Stimulated activated CD4-positive, alpha-beta T cell treated with anti-CD3 and anti-CD28 coated beads, Interleukin-1b, Interleukin-23, amount 100 ng/mL, for 1 hour (primary cell): Measurements from ENCODE around the gene CELF2.

Experiments used
- DNase-seq, 2 donors: peaks; one replicate each; pipeline ENCODE4 v3.0.0-alpha.2; 2020; ENCODE audit warnings: low read depth in 2 of 2

CELF2 gene

DNA sequence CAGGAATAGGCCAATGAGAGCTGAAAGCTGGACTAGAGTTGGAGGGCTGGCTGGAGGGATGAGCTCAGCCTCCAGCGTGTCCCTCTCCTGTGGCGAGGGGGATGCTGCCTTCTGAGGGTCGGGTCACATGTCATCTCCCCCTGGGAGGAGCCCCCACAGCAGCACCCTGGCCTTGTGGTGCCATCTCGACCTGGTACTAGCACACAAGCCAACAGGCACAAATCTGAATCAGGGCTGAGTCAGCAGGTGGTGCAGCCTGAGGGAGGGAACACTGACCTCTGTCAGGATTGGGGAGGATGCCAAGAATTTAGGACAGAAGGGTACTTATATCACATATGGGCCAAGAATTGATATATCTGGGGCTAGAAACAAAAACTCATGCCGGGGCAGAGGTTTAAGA is 280.4 kb downstream of the CELF2 start:
- DNase-seq, result no peak

- no peak for DNase-seq
Measured at GRCh38 chr10:11299125-11299524, 281.5 kb downstream of the CELF2 start.

GRCh38 chr10:11300026-11300425 is 282.4 kb downstream of the CELF2 start:
- DNase-seq, result no peak

GRCh38 chr10:11300563-11300962 is 282.9 kb downstream of the CELF2 start:
- no peak for DNase-seq

GRCh38 chr10:11301571-11302111 is 284.0 kb downstream of the CELF2 start:
- no peak for DNase-seq

DNA sequence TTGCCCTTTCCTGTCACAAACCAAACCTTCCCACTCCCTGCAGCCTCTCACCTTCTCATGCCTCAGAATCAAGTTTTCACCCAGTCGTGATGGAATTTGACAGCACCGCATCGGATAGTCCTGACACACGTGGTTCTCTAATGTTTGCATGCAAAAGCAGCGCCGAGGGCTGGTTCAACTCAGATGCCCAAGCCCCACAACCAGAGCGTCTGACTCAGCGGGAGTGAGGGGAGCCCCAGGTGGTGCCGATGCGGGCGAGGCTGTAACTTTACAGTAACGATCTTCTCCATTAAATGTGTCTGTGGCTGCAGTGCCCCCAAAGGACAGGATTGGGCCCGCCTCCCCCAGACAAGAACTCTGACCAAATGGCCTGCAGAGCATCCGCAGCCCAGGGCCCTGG is 284.5 kb downstream of the CELF2 start:
- no peak for DNase-seq

GRCh38 chr10:11303361-11304170 is 285.9 kb downstream of the CELF2 start:
- no peak for DNase-seq

DNA sequence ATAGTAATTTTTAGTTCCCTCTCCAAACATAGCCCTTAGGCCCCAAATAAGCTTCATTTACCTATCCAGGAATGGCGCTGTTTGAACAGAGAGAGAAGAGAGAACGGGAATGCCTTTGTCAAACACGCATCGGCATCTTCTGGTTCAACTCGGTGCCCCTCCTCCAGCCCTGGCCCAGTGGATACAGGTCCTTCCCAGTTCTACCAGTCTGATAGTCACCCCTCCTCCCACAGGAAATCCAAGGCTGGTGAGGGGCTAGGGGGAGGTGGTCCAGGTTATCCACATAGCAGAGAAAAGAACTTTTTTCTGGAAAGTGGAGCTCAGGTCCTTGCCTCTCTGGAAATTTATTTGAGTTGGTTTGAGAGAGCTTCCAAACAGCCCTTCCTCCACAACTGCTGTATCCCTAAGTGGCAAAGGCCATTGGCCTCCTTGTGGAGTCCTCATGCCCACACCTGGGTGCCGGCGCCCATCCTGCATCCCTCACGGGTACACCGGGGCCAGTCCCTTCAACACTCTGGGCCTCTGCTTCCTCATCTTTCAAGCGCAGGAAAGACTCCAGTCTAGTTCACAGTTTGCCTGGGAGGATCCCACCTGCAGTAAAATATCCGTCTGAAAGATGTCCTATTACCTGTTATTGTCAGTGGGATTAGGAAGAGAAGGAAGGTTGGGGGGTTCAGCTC is 287.4 kb downstream of the CELF2 start:
- DNase-seq, result no peak

GRCh38 chr10:11305825-11306593 is 288.3 kb downstream of the CELF2 start:
- DNase-seq, result no peak

DNA sequence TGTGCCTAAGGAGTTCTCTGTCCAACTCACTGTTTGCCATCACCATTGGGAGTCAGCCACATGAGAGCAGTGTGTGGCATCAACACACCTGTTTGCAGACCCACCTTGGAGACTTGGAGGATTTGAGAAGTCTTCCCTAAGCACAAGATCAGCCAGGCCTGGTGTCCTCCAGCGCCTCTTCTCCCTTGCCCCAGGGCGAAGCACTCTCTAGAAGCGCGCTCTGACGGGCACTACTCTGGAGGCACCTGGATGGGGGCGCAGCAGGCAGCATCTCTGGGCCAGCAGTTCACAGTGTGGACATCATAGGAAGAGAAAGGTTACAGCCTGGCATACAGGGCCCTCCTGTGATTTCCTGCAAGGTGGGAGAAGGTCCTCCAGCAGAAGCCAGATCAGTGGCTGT is 289.3 kb downstream of the CELF2 start:
- no peak for DNase-seq

GRCh38 chr10:11307937-11308336 is 290.3 kb downstream of the CELF2 start:
- DNase-seq, result no peak

- no peak for DNase-seq
Measured at GRCh38 chr10:11311027-11311426, 293.4 kb downstream of the CELF2 start.

GRCh38 chr10:11313463-11313862 is 295.8 kb downstream of the CELF2 start:
- no peak for DNase-seq

DNA sequence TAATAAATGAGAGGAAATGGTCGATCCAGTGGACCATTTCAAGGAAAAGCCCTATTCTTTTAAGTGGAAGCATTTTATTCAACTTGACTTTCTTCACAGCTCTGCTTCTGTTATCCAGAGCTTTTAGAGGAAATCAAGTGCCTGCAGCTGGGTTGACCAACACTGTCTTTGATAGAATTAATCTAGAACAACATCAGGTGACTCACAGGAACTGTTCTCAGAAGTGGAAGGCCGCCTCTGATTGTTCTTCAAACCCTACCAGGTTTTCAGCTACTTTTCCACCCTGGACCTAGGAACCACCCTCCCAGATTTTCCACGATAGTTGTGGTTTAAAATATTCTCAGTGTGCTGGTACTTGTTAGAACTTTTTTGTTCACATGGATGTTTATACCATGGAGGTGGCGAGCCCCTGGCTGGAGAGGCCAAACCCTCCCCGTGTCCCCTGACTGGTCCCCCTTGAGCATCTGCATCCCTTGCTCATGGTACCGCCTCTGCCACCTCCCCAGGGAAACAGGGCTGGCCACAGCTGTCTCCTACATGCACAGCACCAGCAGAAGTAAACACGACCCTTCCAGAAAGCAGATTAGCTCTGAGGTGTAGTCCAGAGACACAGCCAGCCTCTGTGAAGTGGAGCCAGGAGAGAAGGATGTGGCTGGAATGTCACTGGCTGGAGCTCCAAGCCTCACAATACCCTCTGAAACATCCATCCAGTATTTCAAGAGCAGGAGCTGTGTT is 300.4 kb downstream of the CELF2 start:
- no peak for DNase-seq

DNA sequence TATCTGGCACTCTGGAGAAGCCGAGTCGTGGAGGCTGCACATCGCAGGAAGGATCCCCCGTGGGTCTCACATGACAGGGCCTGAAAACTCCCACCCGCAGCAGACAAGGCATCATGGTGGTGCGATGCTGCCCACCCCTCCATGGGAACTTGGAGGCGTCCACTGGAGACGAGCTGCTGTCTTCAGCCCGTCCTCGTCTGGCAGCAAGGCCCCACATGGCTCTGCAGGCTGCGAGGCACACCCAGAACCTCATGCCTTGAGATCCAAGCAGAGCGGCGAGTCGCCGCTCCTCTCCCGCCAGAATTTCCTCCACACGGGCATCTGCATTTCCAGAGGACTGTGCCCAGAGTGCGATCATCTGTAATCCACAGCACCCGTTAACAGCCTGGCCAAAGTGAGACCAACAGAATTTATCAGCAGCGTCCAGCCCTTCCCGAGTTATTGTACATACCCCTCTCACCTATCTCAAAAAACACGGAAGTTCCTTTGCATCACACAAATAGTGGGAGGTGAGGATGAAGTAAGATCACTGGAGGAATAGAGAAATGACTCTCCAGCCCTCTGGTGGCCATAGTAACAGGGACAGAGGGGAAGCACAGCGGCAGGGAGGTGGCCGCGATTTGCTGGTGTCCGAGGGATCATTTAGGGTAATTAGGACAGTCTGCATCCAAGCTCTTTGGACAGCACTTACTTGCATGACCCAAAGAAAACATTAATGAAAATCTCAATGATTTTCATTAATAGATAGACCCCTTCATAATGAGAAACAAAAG is 301.3 kb downstream of the CELF2 start:
- DNase-seq, result no peak

GRCh38 chr10:11319990-11320602 is 302.4 kb downstream of the CELF2 start:
- DNase-seq, result no peak

- no peak for DNase-seq
Measured at GRCh38 chr10:11320809-11321520, 303.3 kb downstream of the CELF2 start.

DNA sequence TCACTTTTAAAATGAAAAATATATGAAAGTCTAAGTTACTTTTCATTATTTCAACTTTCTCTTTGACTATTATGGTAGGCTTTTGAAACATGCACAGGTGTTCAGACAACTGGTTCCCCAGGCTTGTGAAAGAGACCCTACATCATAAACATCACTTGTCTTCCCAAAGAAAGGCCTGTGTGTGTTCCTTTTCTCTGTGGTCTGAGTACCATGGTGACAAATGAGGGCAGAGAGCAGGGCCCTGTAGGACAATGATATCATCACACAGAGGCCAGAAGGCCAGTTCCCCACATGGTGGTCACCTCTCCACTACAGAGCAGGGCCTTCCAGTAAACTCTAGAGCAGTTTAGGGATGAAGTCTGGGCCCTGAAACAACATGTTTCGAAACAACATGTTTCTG is 305.0 kb downstream of the CELF2 start:
- no peak for DNase-seq

DNA sequence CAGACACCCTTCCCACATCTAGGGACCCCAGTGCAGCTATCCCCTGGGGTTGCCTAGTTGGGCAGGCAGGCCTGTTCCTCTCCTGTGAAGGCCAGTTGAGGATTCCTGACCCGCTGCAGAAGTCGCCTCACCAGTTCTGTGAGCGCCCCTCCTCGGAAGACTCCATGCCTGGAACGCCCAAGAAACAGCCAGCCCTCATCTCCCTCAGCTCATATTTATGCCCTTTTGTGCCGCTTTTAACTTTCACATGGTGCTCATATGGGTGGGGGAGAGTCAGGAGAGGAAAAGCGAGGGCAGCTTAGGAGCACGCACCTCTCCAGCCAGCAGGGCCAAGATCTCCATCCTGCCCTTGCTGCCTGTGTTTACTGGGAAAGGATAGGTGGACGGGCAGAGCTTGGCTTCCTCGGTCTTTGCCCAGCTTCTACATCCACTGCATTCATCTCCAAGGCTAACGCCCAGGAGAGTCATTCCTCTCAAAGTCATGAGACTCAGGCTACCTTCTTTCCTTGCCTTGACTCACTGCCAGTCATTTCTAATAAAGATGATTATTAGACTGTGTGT is 307.2 kb downstream of the CELF2 start:
- DNase-seq, result no peak
